WI38 (cell line): Measurements from ENCODE around the gene SLC6A6.

Source experiments
- H3K4me3 ChIP-seq: 2 replicates; pipeline ENCODE4 v1.5.1; 2011; ENCODE audit warnings: low read depth, mild to moderate bottlenecking, control low read depth, low read length
- TF ChIP-seq, protein P1 (sequence below): IDR thresholded peaks from 2 replicates; pipeline ENCODE4 v1.5.1; 2012; ENCODE audit warnings: low read depth, mild to moderate bottlenecking, control low read depth, low read length

Gene SLC6A6

DNA sequence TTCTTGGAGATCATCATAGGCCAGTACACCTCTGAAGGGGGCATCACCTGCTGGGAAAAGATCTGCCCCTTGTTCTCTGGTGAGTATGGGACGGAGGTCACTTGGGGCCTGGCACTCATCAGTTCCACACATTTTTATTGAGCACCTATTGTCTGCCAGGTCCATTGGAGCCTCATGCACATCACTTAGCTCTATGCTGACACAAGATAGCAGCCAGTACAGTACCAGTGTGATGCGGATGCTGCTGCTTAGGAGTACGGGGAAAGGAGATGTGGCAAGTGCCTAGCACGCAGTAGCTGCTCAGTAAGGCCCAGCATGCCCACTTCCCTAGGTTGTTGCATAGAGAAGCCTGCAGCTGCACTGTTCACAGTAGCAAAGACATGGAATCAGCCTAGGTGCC, 43.4 kb downstream of the SLC6A6 start:
- H3K4me3 ChIP-seq, result no peak overlapping the region
- TF ChIP-seq, protein P1, sequence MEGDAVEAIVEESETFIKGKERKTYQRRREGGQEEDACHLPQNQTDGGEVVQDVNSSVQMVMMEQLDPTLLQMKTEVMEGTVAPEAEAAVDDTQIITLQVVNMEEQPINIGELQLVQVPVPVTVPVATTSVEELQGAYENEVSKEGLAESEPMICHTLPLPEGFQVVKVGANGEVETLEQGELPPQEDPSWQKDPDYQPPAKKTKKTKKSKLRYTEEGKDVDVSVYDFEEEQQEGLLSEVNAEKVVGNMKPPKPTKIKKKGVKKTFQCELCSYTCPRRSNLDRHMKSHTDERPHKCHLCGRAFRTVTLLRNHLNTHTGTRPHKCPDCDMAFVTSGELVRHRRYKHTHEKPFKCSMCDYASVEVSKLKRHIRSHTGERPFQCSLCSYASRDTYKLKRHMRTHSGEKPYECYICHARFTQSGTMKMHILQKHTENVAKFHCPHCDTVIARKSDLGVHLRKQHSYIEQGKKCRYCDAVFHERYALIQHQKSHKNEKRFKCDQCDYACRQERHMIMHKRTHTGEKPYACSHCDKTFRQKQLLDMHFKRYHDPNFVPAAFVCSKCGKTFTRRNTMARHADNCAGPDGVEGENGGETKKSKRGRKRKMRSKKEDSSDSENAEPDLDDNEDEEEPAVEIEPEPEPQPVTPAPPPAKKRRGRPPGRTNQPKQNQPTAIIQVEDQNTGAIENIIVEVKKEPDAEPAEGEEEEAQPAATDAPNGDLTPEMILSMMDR, result no peak

DNA sequence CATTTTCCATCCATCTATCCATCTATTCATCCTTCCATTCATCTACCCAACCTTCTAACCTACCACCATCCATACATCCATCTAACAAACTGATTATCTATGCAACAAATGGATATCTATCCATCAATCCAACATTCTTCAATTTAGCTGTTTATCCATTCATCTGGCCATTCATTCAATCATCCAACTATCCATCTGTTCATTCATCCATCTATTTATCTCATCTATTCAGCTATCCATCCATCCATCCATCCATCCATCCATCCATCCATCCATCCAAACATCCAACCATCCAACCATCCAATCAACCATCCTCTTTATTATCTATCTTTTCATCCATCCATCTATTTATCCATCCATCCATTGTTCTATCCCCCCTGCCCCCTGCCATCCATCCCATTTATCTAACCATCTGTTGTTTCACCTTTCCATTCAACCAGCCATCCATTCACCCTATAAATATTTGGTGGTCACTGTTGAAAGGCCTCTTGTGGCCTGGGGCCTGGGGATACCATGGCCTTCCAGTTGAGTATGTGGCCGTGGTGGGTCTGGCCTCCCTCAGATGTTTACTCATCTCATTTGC, 44.7 kb downstream of the SLC6A6 start:
- H3K4me3 ChIP-seq, result no peak overlapping the region
- TF ChIP-seq, protein P1, result no peak

DNA sequence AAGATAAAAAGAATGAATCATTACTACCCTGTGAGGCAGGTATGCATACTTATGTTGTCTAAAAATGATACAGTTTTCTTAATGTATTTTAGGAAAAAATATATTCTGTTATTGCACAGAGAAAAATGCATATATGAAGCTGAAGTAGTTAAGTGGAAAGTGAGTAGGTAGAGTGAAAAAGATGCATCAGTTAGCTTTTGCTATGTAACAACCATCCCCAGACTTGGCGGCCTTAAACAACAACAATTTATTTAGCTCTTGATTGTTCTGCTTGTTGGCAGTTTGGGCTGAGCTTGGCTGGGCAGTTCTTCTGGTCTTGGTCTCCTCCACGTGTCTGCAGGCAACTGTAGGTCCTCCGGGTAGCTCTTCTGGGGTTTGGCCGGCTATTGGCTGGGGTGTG, 45.7 kb downstream of the SLC6A6 start:
- no peak overlapping the region for H3K4me3 ChIP-seq
- TF ChIP-seq, protein P1, result no peak

DNA sequence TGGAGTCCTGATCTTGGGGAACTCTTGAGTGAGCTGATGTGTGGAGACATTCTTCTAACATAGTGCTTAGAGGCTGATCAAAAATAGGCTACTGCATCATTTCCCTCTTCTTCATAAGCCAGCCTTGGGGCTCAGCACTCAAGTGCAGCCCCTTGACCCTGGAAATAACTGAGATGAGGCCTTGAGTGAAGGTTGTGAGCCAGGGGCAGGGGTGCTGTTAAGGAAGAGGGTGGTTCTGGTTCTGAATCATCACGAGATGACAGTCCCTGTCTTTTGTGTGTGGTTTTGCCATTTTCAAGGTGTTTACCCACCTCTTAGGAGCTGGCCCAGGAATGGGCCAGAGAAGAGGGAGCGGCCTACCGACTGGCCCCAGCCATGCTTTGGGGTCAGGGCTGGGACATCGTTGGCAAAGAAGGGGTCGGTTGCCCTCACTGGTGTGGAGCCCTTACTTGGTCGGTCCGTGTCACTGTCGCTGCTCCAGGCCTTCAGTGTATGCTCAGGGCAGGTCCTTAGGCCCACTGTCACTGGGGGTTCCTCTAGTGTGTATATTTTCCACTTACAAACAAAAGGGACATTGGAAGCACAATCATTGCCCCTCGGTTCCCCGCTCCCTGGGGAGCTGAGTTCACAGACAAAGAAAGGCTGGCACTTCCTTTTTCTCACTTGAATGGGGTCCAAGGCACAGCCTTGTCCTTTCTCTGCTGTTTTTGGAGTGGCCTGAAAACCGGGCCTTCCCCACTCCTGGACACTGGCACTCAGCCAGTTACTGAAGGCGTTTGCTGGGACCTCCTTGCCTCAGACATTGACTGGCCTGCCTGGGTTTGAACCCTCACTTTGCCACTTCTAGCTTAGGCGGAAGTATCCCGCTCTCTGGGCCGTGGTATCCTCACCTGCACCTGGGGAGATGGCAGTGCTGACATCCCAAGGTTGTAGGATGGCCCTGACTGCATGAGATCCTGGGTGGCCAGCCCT, 46.6 kb downstream of the SLC6A6 start:
- no peak overlapping the region for H3K4me3 ChIP-seq
- TF ChIP-seq, protein P1, result no peak

DNA sequence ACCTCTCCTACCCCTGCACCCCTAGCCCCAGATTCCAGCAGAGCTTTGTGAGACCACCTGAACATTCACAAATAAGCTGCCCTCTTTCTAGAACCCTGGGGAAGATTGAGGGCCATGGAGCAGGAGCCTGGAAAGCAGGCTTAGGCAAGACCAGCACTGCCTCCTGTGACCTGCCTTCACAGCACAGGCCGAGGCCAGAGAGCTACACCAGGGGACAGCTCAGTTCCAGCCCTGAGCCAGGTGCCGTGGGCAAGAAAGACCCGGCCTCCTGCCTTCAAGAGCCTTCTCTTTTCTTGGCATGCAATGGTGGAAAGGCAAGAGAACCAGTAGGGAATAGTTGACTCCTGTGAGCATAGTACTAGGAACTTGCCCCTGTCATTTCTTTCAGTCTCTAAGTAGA, 48.1 kb downstream of the SLC6A6 start:
- TF ChIP-seq, protein P1, result no peak
- H3K4me3 ChIP-seq, result no peak overlapping the region

DNA sequence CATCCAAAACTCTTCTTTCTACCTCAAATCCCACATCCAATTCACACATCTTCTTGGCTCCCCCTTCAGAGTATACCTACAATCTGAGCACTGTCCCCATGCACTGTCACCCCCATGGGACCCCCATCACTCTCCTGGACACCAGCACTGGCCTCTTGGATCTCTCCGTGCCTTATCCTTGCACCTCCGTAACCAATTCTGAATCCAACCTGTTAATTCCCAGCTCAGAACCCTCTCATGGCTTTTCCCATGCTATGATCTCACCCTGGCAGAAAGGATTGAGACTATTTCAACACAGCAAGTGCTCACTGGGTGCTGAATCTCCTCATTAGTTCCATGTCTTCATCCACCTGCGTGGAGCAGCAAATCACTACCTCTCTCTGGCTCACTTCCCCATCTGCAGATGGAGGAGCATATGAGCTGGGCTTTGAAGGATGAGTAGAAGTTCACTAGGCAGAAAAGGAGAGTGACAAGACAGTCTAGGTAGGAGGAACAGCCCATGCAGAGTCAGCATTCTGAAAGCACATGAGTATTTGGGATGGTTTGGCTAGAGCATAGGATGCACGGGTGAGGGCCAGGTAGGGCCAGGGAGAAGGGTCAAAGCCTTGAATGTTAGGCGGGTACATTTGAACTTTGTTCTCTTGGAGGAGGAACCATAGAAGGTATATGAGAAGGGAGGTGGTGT, 48.7 kb downstream of the SLC6A6 start:
- TF ChIP-seq, protein P1, result no peak
- no peak overlapping the region for H3K4me3 ChIP-seq
